ENCODE results near the gene CENPO. TPM values are rescaled to one million over a fixed set of nuclear protein-coding genes. Genes with fewer than 3 reads are reported as not detected.

The CENPO gene
- total RNA-seq, 1 experiment from 2014 or later: 38.6 TPM

DNA sequence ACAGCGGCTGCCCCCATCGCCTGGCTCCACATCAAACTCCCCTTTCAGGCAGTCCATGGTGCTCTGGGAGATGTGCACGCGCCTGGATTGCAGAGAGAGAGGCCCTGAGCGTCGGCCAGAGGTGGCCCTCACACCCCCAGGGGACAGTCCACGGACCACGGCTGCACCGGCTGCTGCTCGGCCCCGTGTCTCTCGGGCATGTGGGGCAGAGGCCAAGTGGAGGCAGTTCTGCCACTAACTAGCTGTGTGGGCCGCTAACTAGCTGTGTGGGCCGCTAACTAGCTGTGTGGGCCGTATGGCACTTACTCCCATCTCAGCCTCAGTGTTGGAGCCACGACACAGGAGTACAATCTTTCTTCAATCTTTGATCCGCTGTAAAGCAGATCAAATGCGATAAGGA is 45.3 kb downstream of the CENPO start:
- peaks cover 14% of the 10 kb centered on the region for H3K4me1 Mint-ChIP-seq
- DNase-seq (ENCODE audit: low spot score): no peak
- no peak for TF ChIP-seq ATF1 (CRISPR knock-in tag; IDR thresholded peaks at IDR 0.05)
- TF ChIP-seq HMGXB4 (CRISPR knock-in tag; IDR thresholded peaks at IDR 0.05): no peak
- TF ChIP-seq KAT7 (CRISPR knock-in tag; IDR thresholded peaks at IDR 0.05; ENCODE audit: borderline replicate concordance): no peak
- TF ChIP-seq GTF2I (CRISPR knock-in tag; conservative IDR thresholded peaks at IDR 0.05): no peak
- TF ChIP-seq SMAD3 (CRISPR knock-in tag; IDR thresholded peaks at IDR 0.05; ENCODE audit: borderline replicate concordance): no peak
- no peak for TF ChIP-seq AR (CRISPR knock-in tag; IDR thresholded peaks at IDR 0.05)
- TF ChIP-seq TCF7 (CRISPR knock-in tag; IDR thresholded peaks at IDR 0.05; ENCODE audit: low read depth): no peak
- TF ChIP-seq, protein P1, sequence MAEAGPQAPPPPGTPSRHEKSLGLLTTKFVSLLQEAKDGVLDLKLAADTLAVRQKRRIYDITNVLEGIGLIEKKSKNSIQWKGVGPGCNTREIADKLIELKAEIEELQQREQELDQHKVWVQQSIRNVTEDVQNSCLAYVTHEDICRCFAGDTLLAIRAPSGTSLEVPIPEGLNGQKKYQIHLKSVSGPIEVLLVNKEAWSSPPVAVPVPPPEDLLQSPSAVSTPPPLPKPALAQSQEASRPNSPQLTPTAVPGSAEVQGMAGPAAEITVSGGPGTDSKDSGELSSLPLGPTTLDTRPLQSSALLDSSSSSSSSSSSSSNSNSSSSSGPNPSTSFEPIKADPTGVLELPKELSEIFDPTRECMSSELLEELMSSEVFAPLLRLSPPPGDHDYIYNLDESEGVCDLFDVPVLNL (CRISPR knock-in tag; IDR thresholded peaks at IDR 0.05; ENCODE audit: borderline replicate concordance, low read depth): no peak
- TF ChIP-seq EMX1 (CRISPR knock-in tag; IDR thresholded peaks at IDR 0.05): no peak
- TF ChIP-seq CREB1 (CRISPR knock-in tag; IDR thresholded peaks at IDR 0.05): no peak
- TF ChIP-seq ZNF317 (CRISPR knock-in tag; IDR thresholded peaks at IDR 0.05; ENCODE audit: borderline replicate concordance, low read depth): no peak
- TF ChIP-seq, protein P2, sequence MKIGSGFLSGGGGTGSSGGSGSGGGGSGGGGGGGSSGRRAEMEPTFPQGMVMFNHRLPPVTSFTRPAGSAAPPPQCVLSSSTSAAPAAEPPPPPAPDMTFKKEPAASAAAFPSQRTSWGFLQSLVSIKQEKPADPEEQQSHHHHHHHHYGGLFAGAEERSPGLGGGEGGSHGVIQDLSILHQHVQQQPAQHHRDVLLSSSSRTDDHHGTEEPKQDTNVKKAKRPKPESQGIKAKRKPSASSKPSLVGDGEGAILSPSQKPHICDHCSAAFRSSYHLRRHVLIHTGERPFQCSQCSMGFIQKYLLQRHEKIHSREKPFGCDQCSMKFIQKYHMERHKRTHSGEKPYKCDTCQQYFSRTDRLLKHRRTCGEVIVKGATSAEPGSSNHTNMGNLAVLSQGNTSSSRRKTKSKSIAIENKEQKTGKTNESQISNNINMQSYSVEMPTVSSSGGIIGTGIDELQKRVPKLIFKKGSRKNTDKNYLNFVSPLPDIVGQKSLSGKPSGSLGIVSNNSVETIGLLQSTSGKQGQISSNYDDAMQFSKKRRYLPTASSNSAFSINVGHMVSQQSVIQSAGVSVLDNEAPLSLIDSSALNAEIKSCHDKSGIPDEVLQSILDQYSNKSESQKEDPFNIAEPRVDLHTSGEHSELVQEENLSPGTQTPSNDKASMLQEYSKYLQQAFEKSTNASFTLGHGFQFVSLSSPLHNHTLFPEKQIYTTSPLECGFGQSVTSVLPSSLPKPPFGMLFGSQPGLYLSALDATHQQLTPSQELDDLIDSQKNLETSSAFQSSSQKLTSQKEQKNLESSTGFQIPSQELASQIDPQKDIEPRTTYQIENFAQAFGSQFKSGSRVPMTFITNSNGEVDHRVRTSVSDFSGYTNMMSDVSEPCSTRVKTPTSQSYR (CRISPR knock-in tag; IDR thresholded peaks at IDR 0.05): no peak
- TF ChIP-seq, protein P3, sequence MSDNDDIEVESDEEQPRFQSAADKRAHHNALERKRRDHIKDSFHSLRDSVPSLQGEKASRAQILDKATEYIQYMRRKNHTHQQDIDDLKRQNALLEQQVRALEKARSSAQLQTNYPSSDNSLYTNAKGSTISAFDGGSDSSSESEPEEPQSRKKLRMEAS (CRISPR knock-in tag; IDR thresholded peaks at IDR 0.05): no peak
- no peak for ATAC-seq
- H3K4me3 Mint-ChIP-seq: no peak overlapping the region
- ChIA-PET POLR2A (no interaction called here), CTCF (interaction anchor here (0.7 to 3.1 kb wide), 2 partner anchors 8 to 44 kb away, joined by 3 to 10 read pairs; no protein-coding TSS in a partner anchor)
- no peaks in the 10 kb centered on the region for H3K27me3 Mint-ChIP-seq (ENCODE audit: low read depth)
- peaks cover 27% of the 10 kb centered on the region for H3K36me3 Mint-ChIP-seq
- H3K27ac Mint-ChIP-seq: no peak overlapping the region
- no peaks in the 10 kb centered on the region for H3K9me3 Mint-ChIP-seq

GRCh38 chr2:24839729-24840128 is 46.5 kb downstream of the CENPO start:
- TF ChIP-seq USF1 (CRISPR knock-in tag; IDR thresholded peaks at IDR 0.05) (no peak), ZNF138 (CRISPR knock-in tag; conservative IDR thresholded peaks at IDR 0.05) (no peak), ZNF416 (CRISPR knock-in tag; IDR thresholded peaks at IDR 0.05) (no peak)
- Mint-ChIP-seq H3K4me1 (peaks cover 10% of the 10 kb centered on the region), H3K4me3 (no peak overlapping the region), H3K9me3 (0 out of 2 replicates have a peak, but pooled peaks cover under 1% of the 10 kb centered on the region), H3K27ac (no peak overlapping the region), H3K36me3 (peaks cover 20% of the 10 kb centered on the region), H3K27me3 (ENCODE audit: low read depth) (no peaks in the 10 kb centered on the region)
- POLR2A ChIA-PET: no interaction called here
- ATAC-seq (no peak), DNase-seq (ENCODE audit: low spot score) (no peak)
- CTCF ChIA-PET: interaction anchor here (3.1 kb wide), 1 partner anchor 9 kb away, joined by 10 read pairs; no protein-coding TSS in a partner anchor
